Measurements from ENCODE around the gene CCSER1. TPM values are rescaled to one million over a fixed set of nuclear protein-coding genes. Genes with fewer than 3 reads are reported as not detected.

Gene CCSER1
- total and polyA plus RNA-seq, 2 donors (not counting 1 experiment from before 2014, with no cell fraction given), result 10.7 to 39.5 TPM

- H3K9me3 Mint-ChIP-seq (ENCODE audit: insufficient read depth), result peaks cover 4% of the 10 kb centered on the region
- Histone ChIP-seq H3K4me3 (ENCODE audit: control extremely low read depth in 1 of 5, extremely low read depth in 1 of 5, insufficient read depth in 1 of 5, low read depth in 2 of 5, low read length in 4 of 5) (no peak overlapping the region), H2AFZ (ENCODE audit: insufficient read depth, low read depth, low read length, poor library complexity, severe bottlenecking) (no peak overlapping the region), H3K4me1 (ENCODE audit: control insufficient read depth in 2 of 2, insufficient read depth in 2 of 2, low read length in 2 of 2) (no peaks in the 10 kb centered on the region), H3K4me2 (replicated peaks; ENCODE audit: low read depth, low read length, poor library complexity, severe bottlenecking) (no peak overlapping the region), H3K9me3 (ENCODE audit: control extremely low read depth in 1 of 3, control insufficient read depth in 2 of 3, insufficient read depth in 1 of 3, low read length in 2 of 3) (peaks cover 0 to 3% (median 1%) of the 10 kb centered on the region in 3 donors), H4K20me1 (ENCODE audit: control insufficient read depth, insufficient read depth, low read length, poor library complexity, severe bottlenecking) (no peaks in the 10 kb centered on the region), H3K36me3 (replicated peaks in 1 of 2; ENCODE audit: control extremely low read depth in 1 of 2, control insufficient read depth in 1 of 2, extremely low read depth in 1 of 2, insufficient read depth in 2 of 2, low read length in 1 of 2) (no peaks in the 10 kb centered on the region), H3K9ac (ENCODE audit: low read length) (no peak overlapping the region), H3K27me3 (replicated peaks in 1 of 4; ENCODE audit: control extremely low read depth in 1 of 4, control insufficient read depth in 3 of 4, insufficient read depth in 4 of 4, low read length in 3 of 4) (no peaks in the 10 kb centered on the region), H3K27ac (ENCODE audit: low read length in 2 of 2) (no peak overlapping the region), H3K79me2 (ENCODE audit: control insufficient read depth, insufficient read depth, low read length) (no peaks in the 10 kb centered on the region)
- H3K27ac Mint-ChIP-seq, result no peak overlapping the region
- no peaks in the 10 kb centered on the region for H3K4me1 Mint-ChIP-seq
- CTCF ChIA-PET, result interaction anchor here (0.6 kb wide), 1 partner anchor 318 kb away, joined by 3 read pairs; no protein-coding TSS in a partner anchor
- DNase-seq, result no peak
- POLR2A ChIA-PET, result no interaction called here
- no peak for TF ChIP-seq CTCF (IDR thresholded peaks at IDR 0.05)
- no peak for TF ChIP-seq EZH2 (IDR thresholded peaks at IDR 0.05; ENCODE audit: borderline replicate concordance, insufficient read depth, low read depth, low read length, poor library complexity, severe bottlenecking)
- intact Hi-C loops (cut with micrococcal nuclease), result no loop called here
- WGBS (ENCODE audit: insufficient coverage), result 100% methylated on average over 1 of the region's 1 CpG
- ATAC-seq (ENCODE audit: low read depth), result no peak
- no peaks in the 10 kb centered on the region for H3K27me3 Mint-ChIP-seq
- H3K4me3 Mint-ChIP-seq, result no peak overlapping the region
Observed at GRCh38 chr4:90960840-90961239, 833.6 kb downstream of the CCSER1 start.

GRCh38 chr4:90970021-90970420, 842.8 kb downstream of the CCSER1 start:
- no peak for ATAC-seq (ENCODE audit: low read depth)
- no peaks in the 10 kb centered on the region for H3K4me1 Mint-ChIP-seq
- H3K9me3 Mint-ChIP-seq (ENCODE audit: insufficient read depth), result peaks cover 8% of the 10 kb centered on the region
- no peak overlapping the region for H3K27ac ChIP-seq (ENCODE audit: low read length in 2 of 2)
- H3K4me2 ChIP-seq (replicated peaks; ENCODE audit: low read depth, low read length, poor library complexity, severe bottlenecking), result no peak overlapping the region
- no peak for DNase-seq
- H3K27me3 Mint-ChIP-seq, result no peaks in the 10 kb centered on the region
- no peak for TF ChIP-seq CTCF (IDR thresholded peaks at IDR 0.05)
- no peak for TF ChIP-seq EZH2 (IDR thresholded peaks at IDR 0.05; ENCODE audit: borderline replicate concordance, insufficient read depth, low read depth, low read length, poor library complexity, severe bottlenecking)
- intact Hi-C loops (cut with micrococcal nuclease), result no loop called here
- H3K4me1 ChIP-seq (ENCODE audit: control insufficient read depth in 2 of 2, insufficient read depth in 2 of 2, low read length in 2 of 2), result no peaks in the 10 kb centered on the region
- no peaks in the 10 kb centered on the region for H3K36me3 ChIP-seq (replicated peaks in 1 of 2; ENCODE audit: control extremely low read depth in 1 of 2, control insufficient read depth in 1 of 2, extremely low read depth in 1 of 2, insufficient read depth in 2 of 2, low read length in 1 of 2)
- H3K4me3 Mint-ChIP-seq, result no peak overlapping the region
- H3K9me3 ChIP-seq (ENCODE audit: control extremely low read depth in 1 of 3, control insufficient read depth in 2 of 3, insufficient read depth in 1 of 3, low read length in 2 of 3), result peaks cover 0 to 4% (median 2%) of the 10 kb centered on the region in 3 donors
- no peaks in the 10 kb centered on the region for H3K27me3 ChIP-seq (replicated peaks in 1 of 4; ENCODE audit: control extremely low read depth in 1 of 4, control insufficient read depth in 3 of 4, insufficient read depth in 4 of 4, low read length in 3 of 4)
- CTCF ChIA-PET, result no interaction called here
- no peak overlapping the region for H2AFZ ChIP-seq (ENCODE audit: insufficient read depth, low read depth, low read length, poor library complexity, severe bottlenecking)
- H3K79me2 ChIP-seq (ENCODE audit: control insufficient read depth, insufficient read depth, low read length), result no peaks in the 10 kb centered on the region
- POLR2A ChIA-PET, result no interaction called here
- no CpG with 5 or more reads among the region's 2 CpGs for WGBS (ENCODE audit: insufficient coverage)
- H3K27ac Mint-ChIP-seq, result no peak overlapping the region
- H3K9ac ChIP-seq (ENCODE audit: low read length), result no peak overlapping the region
- no peak overlapping the region for H3K4me3 ChIP-seq (ENCODE audit: control extremely low read depth in 1 of 5, extremely low read depth in 1 of 5, insufficient read depth in 1 of 5, low read depth in 2 of 5, low read length in 4 of 5)
- no peaks in the 10 kb centered on the region for H4K20me1 ChIP-seq (ENCODE audit: control insufficient read depth, insufficient read depth, low read length, poor library complexity, severe bottlenecking)

Data from B cell (primary cell).